NCI-H510A (cell line): ENCODE results near the gene MAGEB5.
"Not testable (repeated sequence)": the region's sequence is repeated elsewhere in the genome, so short reads cannot be mapped to it uniquely, and the experiment has no call there.

ENCODE experiments used
- DNase-seq: peaks from one replicate; lab custom pipeline; 2025; lab: John Stamatoyannopoulos, UW

The MAGEB5 gene, protein sequence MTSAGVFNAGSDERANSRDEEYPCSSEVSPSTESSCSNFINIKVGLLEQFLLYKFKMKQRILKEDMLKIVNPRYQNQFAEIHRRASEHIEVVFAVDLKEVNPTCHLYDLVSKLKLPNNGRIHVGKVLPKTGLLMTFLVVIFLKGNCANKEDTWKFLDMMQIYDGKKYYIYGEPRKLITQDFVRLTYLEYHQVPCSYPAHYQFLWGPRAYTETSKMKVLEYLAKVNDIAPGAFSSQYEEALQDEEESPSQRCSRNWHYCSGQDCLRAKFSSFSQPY

DNA sequence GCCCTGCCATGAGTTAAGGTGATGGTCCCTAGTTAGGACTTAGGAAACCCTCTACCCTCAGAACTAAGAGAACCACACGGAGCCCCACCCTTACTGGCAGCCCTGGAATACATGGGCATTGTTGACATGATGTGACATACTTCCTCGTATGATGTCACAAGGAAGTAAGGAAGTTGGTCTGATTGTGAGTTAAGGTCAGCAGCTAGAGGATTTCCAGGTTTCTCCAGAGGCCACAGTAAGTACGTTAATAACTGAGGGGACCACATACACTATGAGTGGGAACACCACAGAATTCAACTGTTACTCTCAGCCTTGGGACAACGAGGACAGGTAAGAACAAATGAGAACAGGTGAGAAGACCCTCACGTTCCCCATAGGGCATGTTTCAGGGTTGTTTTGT lies at the start of gene MAGEB5:
Gene MAGEB5, plus strand, starts transcription at position 301 of the 400 bp plus-strand sequence. CDS start 1,133 bp downstream, outside the sequence.
- DNase-seq, result no peak

DNA sequence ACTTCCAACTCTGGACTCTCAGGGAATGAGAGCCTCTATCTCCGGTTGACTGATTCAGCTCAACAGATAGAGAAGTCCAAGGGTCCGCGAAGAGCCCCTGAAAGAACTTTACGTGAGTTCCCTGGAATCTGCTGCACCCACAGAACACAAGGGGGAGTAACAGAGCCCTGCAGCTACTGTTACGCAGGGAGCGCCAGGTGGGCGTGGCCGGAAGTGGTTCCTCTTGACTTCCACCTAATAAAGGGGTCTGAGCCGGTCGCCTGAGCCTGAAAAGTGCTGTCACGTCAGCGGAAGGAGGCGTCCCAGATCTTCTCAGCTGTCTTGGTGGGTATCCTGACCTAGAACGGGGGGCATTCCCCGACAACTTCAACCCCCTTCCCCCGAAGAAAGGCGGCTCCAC lies 23.8 kb upstream of the MAGEB5 start, which contains the start of gene MAGEB6:
Gene MAGEB6, plus strand, starts transcription at position 237 of the 400 bp plus-strand sequence. CDS start 1,407 bp downstream, outside the sequence.
- no peak for DNase-seq

DNA sequence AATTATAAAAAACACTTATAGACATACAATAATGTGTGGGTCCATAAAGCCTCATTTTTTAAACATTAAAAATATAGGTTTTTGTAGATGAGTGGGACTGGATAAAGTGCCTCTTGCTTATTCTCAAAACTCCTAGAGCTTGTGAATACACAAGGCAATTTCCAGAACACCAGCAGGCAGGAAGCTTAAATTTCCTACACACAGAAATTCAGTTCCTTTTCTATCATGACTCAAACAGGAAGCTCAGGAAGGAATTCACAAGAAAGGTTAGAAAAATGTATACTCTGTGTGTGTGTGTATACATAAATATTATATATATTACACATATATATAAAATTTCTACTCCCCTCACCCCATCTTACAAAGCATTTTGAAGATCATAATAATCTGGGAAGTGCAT lies 12.4 kb upstream of the MAGEB5 start:
- DNase-seq, result no peak

DNA sequence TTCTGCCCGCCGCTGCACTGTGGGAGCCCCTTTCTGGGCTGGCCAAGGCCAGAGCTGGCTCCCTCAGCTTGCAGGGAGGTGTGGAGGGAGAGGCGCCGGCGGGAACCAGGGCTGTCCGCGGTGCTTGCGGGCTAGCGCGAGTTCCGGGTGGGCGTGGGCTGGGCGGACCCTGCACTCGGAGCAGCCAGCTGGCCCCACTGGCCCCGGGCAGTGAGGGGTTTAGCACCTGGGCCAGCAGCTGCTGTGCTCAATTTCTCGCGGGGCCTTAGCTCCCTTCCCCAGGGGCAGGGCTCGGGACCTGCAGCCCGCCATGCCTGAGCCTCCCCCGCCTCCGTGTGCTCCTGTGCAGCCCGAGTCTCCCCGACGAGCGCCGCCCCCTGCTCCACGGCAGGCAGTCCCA lies 11.3 kb upstream of the MAGEB5 start:
- not testable (repeated sequence) for DNase-seq

DNA sequence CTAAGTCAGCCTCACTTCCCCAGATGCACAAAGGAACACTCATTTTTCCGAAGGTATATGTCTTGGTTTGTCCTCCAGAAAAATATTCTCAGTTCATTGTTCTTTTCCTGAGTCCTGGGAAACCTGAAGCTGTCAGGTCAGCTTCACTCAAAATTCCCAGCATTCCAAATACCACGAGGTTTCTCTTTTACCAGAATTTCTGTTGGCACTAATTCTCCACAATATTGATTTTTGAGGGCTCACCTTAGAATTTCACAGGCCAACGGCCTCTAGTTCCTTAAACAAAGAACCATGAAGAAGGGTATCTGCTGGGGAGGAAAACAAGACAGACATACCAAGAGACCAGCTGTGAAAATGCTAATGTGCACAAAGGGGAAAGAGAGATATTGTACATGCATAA lies 8.0 kb upstream of the MAGEB5 start:
- no peak for DNase-seq

DNA sequence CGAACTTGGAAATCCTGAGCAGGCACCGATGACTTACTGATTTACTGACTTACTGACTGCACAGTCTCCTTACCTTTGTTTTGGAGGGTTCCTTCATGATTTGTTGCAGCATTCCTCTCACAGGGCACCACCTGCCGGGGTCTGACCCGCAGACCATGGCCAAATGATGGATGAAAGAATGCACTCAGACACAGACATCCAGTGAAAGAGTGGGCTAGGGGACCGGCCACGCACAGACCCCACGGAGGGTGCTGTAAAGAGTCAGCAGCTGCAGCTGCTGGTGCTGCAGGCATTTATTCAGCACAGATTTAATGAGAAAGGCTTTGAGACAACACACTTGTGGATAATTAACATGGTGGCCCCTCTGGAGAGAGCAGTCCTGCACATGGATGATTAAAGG lies 3.4 kb downstream of the MAGEB5 start:
- DNase-seq, result no peak

DNA sequence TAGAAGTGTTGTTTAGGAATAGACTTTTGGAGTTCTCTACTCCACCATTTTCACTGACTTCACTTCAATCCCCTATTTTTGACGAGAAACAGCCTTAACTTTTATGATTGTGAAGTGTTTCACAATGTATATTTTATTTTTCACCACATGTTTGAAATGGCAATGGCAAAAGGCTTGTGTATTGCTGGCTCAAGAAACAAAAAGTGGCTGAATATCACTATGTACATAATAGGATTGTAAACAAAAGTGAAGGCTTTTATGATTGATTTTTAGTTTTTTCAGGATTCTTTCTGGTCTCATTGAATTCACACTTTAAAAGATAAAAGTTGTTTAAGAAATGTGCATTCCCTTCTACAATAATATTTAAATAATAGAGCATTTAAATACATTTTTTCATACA lies 18.2 kb downstream of the MAGEB5 start:
- DNase-seq, result no peak

DNA sequence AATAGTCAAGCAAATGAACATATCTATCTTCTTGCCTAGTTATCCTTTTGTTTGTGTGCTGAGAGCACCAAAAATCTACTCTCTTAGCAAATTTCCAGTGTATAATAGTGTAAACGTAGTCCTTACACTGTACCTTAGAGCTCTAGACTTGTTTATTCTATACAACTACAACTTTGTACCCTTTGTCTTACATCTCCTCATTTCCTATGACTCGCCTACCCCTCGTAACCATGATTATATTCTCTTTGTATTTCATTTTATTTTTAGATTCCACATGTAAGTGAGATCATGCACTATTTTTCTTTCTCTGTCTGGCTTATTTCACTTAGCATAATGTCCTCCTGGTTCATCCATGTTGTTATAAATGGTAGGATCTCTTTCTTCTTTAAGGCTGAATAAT lies 37.6 kb downstream of the MAGEB5 start:
- no peak for DNase-seq

DNA sequence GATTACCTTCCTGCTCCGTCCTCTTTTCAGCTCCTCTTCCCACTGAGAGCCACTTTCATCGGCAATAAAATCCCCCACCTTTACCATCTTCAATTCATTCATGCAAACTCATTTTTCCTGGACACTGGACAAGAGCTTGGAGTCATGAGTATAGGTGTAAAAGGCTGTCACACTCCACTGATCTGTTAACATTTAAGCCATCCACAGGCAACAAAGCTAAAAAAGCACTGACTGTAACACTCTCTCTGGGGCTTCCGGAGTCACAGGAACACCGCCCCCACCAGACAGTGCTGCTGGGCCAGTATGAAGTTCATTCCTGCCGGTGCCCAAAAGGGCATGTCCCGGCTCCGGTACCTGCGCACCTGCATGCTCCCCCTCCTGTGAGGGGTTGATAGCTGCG lies 38.5 kb downstream of the MAGEB5 start:
- no peak for DNase-seq

DNA sequence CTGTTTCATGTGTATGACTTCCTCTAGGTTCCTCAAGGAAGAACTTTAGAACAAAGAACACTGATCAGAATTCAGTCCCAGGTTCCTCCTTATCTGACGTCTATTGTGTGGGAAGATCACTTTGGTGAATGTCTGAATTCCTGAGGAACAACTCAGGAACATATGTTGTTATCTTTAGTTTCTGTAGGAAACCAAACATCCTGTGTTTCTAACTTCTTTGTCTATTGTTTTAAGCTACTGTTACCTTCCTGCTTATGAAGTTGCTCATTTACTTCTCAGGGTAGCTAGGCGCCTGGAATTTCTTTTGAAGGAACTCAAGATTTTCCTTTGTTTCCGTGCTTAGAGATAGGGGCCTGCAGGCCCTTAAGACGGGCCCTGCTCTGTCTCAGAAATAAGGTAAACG lies 46.2 kb downstream of the MAGEB5 start:
- no peak for DNase-seq
